IMR-90 (cell line): ENCODE measurements around the gene GRID1.

Experiments used
- CHD1 ChIP-seq: IDR thresholded peaks from 2 replicates; pipeline ENCODE4 v1.6.1; 2012; ENCODE audit warnings: low read depth, low read length, improper control_type of control experiment
- POLR2A ChIP-seq: IDR thresholded peaks from 2 replicates; pipeline ENCODE4 v1.6.1; 2012; ENCODE audit warnings: mild to moderate bottlenecking, low read depth, low read length
- RFX5 ChIP-seq: IDR thresholded peaks from 2 replicates; pipeline ENCODE4 v1.8.0; 2012; ENCODE audit warnings: low read depth, mild to moderate bottlenecking, low read length, moderate library complexity
- SMC3 ChIP-seq: fragments of 150-350 bp; IDR thresholded peaks from 2 replicates; pipeline ENCODE4 v1.6.1; 2016; ENCODE audit warnings: low read depth, mild to moderate bottlenecking, antibody characterized with exemption, low read length, moderate library complexity
- TF ChIP-seq, protein P1 (sequence below): conservative IDR thresholded peaks from 2 replicates; pipeline ENCODE4 v1.5.1; 2012; ENCODE audit warnings: mild to moderate bottlenecking, low read depth, low read length, improper control_type of control experiment
- TF ChIP-seq, protein P2 (sequence below): fragments of 150-350 bp; IDR thresholded peaks from 2 replicates; pipeline ENCODE4 v1.6.1; 2017; ENCODE audit warnings: mild to moderate bottlenecking, antibody characterized with exemption, low read length, low read depth

DNA sequence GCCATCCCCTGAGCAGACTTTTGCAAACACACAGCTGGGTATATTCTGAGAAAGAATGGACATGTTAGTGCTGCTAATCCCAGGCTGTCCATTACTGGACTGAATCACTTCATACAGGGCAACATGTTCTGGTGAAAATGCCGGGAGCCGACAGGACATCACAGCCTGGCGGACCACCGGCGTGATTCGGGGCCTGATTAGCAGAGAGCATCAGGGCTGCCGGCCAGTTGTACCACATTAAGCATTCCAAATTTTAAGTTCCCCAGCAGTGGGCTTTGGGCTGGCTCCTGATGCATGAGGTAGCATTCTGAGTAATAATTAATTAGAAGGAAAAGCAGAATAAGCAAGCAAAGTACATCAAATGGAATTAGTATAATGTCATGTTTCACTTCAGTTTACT, 229.0 kb downstream of the GRID1 start:
- TF ChIP-seq, protein P1, sequence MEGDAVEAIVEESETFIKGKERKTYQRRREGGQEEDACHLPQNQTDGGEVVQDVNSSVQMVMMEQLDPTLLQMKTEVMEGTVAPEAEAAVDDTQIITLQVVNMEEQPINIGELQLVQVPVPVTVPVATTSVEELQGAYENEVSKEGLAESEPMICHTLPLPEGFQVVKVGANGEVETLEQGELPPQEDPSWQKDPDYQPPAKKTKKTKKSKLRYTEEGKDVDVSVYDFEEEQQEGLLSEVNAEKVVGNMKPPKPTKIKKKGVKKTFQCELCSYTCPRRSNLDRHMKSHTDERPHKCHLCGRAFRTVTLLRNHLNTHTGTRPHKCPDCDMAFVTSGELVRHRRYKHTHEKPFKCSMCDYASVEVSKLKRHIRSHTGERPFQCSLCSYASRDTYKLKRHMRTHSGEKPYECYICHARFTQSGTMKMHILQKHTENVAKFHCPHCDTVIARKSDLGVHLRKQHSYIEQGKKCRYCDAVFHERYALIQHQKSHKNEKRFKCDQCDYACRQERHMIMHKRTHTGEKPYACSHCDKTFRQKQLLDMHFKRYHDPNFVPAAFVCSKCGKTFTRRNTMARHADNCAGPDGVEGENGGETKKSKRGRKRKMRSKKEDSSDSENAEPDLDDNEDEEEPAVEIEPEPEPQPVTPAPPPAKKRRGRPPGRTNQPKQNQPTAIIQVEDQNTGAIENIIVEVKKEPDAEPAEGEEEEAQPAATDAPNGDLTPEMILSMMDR = no peak
- TF ChIP-seq POLR2A (no peak), RFX5 (no peak), CHD1 (no peak), SMC3 (no peak)
- TF ChIP-seq, protein P2, sequence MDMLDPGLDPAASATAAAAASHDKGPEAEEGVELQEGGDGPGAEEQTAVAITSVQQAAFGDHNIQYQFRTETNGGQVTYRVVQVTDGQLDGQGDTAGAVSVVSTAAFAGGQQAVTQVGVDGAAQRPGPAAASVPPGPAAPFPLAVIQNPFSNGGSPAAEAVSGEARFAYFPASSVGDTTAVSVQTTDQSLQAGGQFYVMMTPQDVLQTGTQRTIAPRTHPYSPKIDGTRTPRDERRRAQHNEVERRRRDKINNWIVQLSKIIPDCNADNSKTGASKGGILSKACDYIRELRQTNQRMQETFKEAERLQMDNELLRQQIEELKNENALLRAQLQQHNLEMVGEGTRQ = no peak
